Stimulated activated CD4-positive, alpha-beta T cell treated with anti-CD3 and anti-CD28 coated beads, Interleukin-12 subunit alpha, Interleukin-12 subunit beta, amount 100 ng/mL, for 24 hours (primary cell): ENCODE measurements around the gene MAGEA9.
"Not testable (repeated sequence)": the region's sequence is repeated elsewhere in the genome, so short reads cannot be mapped to it uniquely, and the experiment has no call there.

Experiments used
- DNase-seq, 2 experiments: peaks; one replicate each; pipeline ENCODE4 v3.0.0-alpha.2; 2020; ENCODE audit warnings: low read depth in 2 of 2

MAGEA9 gene

DNA sequence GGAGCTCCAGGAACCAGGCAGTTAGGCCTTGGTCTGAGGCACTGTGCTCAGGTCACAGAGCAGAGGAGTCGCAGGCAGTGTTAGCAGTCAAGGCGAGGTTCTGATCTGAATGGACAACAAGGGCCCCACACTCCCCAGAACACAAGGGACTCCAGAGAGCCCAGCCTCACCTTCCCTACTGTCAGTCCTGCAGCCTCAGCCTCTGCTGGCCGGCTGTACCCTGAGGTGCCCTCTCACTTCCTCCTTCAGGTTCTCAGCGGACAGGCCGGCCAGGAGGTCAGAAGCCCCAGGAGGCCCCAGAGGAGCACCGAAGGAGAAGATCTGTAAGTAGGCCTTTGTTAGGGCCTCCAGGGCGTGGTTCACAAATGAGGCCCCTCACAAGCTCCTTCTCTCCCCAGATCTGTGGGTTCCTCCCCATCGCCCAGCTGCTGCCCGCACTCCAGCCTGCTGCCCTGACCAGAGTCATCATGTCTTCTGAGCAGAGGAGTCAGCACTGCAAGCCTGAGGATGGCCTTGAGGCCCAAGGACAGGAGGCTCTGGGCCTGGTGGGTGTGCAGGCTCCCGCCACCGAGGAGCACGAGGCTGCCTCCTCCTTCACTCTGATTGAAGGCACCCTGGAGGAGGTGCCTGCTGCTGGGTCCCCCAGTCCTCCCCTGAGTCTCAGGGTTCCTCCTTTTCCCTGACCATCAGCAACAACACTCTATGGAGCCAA lies 26.2 kb downstream of the MAGEA9 start:
- DNase-seq = no peak

- no peak for DNase-seq
Measured at GRCh38 chrX:149818652-149819051, 36.9 kb downstream of the MAGEA9 start.

GRCh38 chrX:149819371-149819770 lies 37.6 kb downstream of the MAGEA9 start:
- no peak for DNase-seq

- DNase-seq = peak in 1 of 2 experiments; percentile 42
Measured at GRCh38 chrX:149825424-149825823, 43.7 kb downstream of the MAGEA9 start.

DNA sequence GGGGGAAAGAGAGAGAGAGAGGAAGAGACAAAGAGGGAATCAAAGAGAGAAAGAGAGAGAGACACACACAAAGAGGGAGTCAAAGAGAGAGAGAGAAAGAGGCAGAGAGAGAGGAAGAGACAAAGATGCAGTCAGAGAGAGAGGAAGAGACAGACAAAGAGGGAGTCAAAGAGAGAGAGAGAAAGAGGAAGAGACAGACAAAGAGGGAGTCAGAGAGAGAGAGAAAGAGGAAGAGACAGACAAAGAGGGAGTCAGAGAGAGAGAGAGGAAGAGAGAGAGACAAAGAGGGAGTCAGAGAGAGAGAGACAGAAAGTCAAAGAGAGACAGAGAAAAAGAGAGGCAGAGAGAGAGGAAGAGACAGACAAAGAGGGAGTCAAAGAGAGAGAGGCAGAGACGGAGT lies 45.5 kb downstream of the MAGEA9 start:
- no peak for DNase-seq

- no peak for DNase-seq
Measured at GRCh38 chrX:149829751-149830191, 48.0 kb downstream of the MAGEA9 start.

DNA sequence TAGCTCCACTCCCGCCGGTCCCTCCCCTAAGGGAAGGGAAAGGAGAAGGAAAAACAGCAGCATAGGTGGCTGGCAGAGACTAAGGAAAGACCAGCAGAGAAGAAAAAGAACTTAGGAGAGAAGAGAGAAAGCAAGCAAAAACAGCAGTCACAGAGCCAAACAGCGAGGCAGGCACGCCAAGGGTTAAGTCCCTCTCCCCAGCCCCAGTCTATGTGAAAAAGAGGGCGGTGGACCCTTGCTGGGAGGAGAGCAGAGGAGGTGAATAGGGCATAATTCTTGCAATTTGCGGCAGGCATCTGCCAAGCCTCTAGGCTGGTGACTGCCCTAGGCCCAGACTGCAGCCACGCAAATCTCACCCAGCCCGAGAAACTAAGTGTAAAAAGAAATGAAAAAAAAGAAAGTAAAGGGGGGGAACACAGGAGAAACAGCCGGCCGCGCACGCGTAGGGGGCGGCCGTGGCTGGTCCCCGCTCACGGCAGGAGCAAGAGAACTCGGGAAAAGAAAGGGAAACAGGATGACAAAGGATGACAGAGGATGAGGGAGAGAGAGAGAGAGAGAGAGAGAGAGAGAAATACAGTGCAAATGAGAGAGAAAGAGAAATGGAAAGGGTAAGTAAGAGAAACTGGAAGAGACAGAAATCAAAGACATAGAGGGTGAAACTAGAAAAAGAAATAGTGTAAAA lies 48.6 kb downstream of the MAGEA9 start:
- DNase-seq = peak in 1 of 2 experiments; percentile 4

DNA sequence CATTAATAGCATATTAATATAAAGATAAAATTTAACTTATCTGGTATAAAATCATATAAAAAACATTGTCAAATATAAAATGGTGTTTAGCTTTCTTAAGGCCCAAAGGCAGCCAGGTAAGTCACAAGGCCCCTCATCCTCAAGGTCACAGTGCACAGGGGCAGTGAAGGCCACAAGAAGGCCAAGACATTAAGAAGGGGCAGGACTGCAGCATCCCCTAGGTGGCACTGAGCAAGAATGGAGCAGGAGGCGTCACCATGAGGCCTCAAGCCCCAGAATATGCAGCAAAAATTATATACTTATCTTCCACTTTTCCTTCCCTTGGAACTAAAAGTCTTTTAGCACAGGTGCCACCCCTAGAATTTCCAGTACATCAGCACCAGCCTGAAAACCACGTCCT lies 49.7 kb downstream of the MAGEA9 start:
- DNase-seq = no peak

DNA sequence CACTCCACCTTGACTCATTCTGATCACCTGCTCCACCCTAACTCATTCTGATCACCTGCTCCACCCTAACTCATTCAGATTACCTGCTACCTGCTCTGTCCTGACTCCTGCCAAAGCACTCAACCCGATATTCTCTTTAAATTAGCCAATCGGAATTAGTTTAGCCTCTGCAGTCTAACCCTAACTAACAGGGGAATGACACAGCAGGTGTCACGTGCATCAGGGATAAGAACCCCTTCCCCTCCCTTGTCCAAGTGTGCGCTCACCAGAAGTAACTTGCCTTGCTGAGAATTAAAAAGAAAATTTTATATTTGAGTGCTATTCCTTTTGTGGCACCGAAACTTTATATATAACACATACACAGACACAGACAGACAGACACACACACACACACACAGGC lies 55.0 kb downstream of the MAGEA9 start:
- DNase-seq = not testable (repeated sequence)

- no peak for DNase-seq
Measured at GRCh38 chrX:149837167-149837566, 55.4 kb downstream of the MAGEA9 start.
